HG02623 (cell line): ENCODE data around the gene OR6Y1.

Source experiments
- ATAC-seq: cut with Tn5 transposase; IDR thresholded peaks from one replicate; pipeline ENCODE4 v1.9.1; 2021; ENCODE audit warnings: moderate library complexity; ENCODE audit not compliant: unreplicated experiment

OR6Y1 gene

GRCh38 chr1:158506369-158506987, 47.7 kb downstream of the OR6Y1 start:
- no peak for ATAC-seq

- ATAC-seq = no peak
Observed at GRCh38 chr1:158496374-158496773, 57.8 kb downstream of the OR6Y1 start.

- ATAC-seq = no peak
Observed at GRCh38 chr1:158494796-158495195, 59.4 kb downstream of the OR6Y1 start.
